ENCODE data around the gene CDC14A.

DNA sequence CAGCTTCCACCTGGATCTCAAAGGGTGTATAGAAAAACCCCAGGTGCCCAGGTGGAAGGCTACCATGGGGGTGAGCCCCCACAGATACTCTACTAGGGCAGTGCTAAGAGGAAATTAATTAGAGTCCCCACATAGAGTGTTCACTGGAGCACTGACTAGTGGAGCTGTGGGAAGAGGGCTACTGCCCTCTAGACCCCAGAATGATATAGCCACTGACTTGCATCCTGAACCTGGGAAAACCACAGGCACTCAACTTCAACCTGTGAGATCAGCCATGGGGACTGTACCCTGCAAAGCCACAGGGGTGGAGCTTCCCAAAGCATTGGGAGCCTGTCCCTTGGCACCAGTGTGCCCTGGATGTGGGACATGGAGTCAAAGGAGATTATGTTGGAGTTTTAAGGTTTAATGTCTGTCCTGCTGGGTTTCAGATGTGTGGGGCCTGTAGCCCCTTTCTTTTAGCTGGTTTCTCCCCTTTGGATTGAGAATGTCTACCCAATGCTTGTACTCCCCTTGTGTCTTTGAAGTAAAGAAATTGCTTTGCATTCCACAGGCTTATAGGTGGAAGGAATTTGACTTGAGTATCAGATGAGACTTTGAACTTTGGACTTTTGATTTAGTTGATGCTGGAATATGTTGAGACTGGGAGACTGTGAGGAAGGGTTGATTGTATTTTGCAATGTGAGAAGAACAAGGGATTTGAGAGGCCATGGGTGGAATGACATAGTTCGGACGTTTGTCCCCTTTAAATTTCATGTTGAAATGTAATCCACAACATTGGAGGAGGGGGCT, 31.8 kb upstream of the CDC14A start:
- TF ChIP-seq, protein P1, sequence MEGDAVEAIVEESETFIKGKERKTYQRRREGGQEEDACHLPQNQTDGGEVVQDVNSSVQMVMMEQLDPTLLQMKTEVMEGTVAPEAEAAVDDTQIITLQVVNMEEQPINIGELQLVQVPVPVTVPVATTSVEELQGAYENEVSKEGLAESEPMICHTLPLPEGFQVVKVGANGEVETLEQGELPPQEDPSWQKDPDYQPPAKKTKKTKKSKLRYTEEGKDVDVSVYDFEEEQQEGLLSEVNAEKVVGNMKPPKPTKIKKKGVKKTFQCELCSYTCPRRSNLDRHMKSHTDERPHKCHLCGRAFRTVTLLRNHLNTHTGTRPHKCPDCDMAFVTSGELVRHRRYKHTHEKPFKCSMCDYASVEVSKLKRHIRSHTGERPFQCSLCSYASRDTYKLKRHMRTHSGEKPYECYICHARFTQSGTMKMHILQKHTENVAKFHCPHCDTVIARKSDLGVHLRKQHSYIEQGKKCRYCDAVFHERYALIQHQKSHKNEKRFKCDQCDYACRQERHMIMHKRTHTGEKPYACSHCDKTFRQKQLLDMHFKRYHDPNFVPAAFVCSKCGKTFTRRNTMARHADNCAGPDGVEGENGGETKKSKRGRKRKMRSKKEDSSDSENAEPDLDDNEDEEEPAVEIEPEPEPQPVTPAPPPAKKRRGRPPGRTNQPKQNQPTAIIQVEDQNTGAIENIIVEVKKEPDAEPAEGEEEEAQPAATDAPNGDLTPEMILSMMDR (IDR thresholded peaks at IDR 0.05), result no peak
- no peak for TF ChIP-seq EP300 (IDR thresholded peaks at IDR 0.05)
